Measurements from ENCODE around the gene C1QTNF5.

GRCh38 chr11:119307219-119307618 lies 33.5 kb downstream of the C1QTNF5 start:
- TF ChIP-seq CTCF (IDR thresholded peaks at IDR 0.05; ENCODE audit: insufficient read depth, low read length) (no peak), REST (IDR thresholded peaks at IDR 0.05; ENCODE audit: insufficient replicate concordance, low read depth) (no peak)

Data from HL-60 (cell line).